HG03342 (cell line): ENCODE data around the gene CETP.
"Not testable (repeated sequence)": the region's sequence is repeated elsewhere in the genome, so short reads cannot be mapped to it uniquely, and the experiment has no call there.

Source experiments
- ATAC-seq: cut with Tn5 transposase; IDR thresholded peaks from one replicate; pipeline ENCODE4 v1.9.1; 2021; ENCODE audit warnings: mild to moderate bottlenecking, moderate library complexity; ENCODE audit not compliant: unreplicated experiment

CETP gene

GRCh38 chr16:56995136-56995805 lies 33.5 kb downstream of the CETP start:
- ATAC-seq, result no peak

DNA sequence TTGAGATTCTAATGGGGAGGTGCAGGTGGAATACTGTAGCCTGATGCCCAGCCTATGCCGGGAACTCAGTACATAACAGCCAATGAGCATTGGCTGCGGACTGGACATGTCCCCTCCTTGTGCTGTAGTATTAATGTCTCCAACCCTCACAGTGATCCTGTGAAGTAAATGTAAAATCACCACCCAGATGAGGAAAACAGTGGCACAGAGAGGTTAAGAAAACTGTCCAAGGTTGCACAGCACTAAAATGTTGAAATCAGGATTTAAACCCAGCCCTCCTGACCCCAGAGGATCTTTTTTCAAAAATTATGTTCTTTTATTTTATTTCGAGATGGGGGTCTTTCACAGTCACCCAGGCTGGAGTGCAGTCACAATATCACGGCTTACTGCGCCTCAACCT lies 35.5 kb downstream of the CETP start:
- no peak for ATAC-seq

DNA sequence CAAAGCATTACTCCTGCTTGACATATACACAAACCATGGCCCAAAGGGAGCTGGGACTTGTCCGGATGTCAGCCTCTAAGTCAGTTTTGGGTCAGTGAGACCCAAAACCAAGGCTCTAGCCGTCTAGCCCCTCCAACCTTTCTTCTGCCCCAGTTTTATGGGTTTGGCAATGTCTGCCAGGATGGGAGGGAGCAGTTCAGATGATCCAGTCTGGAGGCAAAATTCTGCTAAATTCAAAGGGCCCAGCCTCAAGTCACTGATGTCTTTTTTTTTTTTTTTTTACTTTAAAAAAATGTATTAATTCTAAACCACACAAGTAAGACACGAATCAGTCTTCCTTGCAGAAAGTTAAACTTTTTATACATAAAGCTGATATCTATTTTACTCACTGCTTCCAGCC lies 36.2 kb downstream of the CETP start:
- no peak for ATAC-seq

- ATAC-seq, result no peak
Observed at GRCh38 chr16:56998352-56998751, 36.6 kb downstream of the CETP start.

DNA sequence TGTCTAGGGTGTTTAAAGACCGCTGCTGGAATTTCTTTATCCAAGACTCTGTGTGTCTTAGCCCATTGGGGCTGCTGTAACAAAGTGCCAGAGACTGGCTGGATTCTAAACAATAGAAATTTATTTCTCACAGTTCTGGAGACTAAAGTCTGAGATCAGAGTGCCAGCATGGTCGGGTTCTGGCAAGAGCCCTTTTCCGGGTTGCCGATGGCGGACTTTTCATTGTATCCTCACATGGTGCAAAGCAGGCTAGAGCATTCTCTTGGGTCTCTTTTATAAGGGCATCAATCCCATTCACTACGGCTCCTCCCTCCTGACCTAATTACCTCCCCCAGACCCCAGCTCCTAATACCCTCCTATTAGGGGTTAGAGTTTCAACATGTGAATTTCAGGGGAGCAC lies 37.1 kb downstream of the CETP start:
- ATAC-seq, result no peak

DNA sequence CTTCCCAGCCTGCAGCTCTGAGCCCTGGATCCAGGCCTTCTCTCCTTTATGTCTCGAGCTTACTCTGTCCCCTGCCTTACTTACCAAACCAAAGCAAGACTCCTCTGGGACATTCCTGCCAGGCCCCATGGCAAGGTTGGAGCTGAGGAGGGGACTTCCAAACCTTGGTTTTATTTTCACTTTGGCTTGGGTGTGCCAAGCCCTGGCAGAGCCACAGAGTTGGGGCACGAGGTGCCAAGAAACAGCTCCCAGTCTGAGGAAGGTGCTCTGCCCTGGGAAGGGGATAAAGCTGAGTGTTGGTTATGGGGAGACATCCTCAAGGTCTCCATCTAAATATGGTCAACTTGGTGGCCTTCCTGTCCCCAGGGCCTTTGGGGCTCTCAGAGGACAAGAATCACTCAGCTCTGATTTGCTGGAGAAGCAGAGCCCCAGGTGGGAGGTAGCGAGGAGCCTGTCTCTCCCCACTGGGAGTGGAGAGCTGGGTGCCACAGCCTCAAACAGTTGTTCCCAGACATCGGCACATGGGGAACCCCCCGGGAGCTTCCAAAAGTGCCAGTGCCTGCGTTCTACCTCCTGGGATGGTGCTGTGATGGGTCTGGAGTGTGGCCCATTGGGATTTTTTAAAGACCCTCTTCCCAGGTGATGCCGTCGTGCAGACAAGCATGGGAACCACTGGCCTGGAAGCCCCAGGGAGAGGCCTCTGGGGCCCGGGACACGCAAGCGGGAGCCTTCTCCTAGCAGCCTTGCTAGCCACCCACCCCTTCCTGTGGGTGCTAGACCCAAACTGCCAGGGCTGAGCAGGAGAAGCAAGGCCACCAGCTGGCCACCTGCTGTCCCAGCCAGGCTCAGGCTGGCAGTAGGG lies 37.9 kb downstream of the CETP start:
- no peak for ATAC-seq

- ATAC-seq, result peak; percentile 45
Observed at GRCh38 chr16:57000271-57001025, 38.7 kb downstream of the CETP start.

DNA sequence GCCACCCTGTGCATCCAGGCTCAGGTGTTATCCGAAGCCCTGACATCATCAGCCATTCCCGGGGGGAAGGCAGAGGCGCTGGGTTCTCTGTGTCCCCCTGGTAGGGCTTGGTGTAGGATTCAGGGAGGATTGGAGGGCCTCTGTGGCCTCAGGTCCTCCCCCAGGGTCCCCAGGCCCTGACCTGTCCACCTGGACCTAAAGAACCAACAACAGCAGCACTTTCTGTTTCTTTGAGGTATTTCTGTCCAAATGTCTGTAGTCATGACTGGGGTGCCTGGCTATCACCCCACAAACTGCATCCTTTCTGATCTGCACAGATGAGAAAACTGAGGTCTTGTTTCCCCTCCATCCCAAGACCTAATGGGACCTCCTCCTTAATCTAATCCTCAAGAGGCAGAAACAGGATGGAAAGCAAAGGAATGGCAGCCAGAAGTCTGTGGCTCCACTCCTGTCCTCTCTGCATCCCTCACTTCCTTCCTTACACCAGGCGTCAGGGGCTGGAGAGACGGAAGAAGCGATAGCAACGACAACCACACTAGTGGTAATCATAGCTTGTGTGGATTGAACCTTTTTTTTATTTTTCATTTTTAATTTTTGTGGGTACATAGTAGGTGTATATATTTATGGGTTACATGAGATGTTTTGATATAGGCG lies 39.4 kb downstream of the CETP start:
- ATAC-seq, result no peak

DNA sequence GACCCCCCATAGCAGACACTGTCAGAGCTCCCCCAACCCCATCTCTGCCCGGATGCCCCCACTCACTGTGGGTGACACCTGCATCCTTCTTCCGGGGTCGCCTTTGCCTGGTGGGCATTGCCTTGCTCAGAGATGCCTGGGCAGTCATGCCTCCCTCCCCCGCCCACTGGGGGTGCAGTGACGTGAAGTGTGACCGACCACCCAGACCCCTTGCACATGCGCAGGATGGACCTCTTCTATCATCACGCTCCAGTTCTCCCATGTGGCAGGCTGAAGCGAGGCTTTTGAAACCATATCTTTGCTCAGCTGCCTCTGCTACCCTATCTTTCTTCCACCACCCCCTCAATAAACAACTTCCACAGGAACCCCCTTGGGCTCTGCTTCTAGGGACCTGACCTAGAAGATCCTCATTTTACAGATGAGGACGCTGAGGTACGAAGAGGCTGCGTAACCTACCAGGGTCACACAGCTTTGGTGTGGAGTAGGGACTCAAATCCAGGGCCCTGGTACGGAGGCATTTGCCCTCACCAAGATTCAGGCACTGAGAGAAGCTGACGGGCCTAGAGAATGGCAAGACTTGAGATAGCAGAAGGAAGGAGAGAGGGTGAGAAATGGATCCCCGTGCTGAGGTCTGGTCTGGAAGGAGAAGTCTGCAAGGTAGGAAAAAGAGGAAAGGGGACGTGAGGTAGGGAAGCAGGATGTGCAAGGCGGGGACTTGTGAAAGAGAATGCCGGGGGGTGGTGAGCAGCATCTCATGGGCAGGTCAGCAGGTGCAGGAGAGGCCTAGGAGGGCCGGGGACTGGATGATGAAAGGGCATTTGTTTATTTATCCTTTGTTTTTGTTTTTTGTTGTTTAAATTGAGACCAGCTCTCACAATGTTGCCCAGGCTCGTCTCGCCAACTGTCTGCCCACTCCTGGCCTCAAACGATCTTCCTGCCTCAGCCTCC lies 42.0 kb downstream of the CETP start:
- no peak for ATAC-seq

DNA sequence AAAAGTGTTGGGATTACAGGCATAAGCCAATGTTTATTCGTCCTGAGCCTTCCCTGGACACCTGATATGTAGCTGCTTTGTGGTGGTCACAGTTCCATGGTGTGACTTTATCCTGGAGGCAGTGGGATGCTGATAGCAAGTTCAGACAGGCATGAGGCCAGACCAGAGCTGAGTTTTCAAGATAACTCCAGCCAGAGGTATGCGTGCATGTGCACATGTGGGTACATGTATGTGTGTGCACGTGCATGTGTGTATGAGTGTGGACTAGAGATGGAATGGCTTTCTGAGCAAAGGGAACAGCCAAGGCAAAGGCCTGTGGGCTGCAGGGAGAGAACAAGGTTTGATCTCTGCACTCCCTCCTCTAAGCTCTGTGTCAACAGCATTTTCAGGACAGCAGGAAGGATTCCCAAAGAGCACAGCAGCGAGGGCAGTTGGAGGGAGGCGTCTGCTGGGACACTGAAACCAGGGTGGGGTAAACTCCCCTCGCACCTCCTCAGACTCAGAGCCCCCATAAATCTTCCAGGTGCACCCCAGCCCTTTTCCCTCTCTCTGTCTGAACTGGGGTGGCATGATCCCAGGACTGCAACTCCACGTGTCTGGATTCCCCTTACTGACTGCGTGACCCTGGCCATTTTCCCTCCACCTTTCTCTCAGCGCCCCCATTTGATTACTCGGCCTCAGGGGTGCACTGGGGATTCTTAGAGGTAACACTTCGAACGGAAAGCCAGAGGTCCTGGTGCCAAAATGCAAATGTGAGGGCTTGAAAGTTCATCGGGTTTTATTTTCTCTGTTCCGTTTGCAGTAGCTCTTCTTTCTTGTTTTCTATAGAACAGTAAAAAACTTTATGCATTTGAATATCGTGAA lies 42.9 kb downstream of the CETP start:
- ATAC-seq, result no peak

DNA sequence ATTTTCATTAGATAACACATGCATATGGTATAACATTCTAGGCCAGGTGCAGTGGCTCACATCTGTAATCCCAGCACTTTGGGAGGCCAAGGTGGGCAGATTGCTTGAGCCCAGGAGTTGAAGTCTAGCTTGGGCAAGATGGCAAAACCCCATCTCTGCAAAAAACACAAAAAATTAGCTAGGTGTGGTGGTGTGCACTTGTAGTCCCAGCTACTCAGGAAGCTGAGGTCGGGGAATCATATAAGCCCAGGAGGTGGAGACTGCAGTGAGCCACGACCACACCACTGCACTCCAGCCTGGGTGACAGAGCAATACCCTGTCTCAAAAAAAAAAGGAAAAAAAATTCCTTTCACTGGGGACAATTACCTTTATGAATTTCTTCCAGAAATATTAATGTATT lies 43.8 kb downstream of the CETP start:
- not testable (repeated sequence) for ATAC-seq

DNA sequence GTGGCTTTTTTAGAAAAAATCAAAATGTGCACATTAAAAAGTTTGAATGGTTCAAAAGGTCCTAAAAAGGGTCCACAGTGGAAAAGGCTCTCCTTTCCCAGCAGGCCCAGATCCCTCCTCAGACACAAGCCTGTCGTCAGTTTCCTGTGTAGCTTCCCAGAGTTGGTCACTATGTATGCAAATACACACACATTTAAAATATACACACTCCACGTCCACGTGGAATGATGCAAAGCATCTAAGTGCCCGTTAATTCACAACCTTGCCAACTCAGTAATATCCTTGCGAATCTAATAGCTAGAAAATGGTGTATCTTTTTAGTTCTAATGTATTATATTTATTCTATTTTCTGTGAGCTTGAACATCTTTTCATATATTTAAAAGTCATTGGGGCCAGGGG lies 45.3 kb downstream of the CETP start:
- ATAC-seq, result no peak

DNA sequence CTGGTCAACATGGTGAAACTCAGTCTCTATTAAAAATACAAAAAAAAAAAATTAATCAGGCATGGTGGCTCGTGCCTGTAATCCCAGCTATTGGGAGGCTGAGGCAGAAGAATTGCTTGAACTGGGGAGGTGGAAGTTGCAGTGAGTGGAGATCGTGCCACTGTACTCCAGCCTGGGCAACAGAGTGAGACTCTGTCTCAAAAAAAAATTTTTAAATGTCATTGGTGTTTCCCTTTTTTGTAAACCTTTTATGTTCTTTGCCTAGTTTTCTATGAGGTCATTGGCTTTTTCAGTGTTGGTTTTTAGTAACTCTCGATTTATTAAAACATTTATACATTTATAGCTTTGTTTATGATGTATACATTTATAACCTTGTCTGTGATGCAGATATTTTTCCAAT lies 45.8 kb downstream of the CETP start:
- ATAC-seq, result no peak

DNA sequence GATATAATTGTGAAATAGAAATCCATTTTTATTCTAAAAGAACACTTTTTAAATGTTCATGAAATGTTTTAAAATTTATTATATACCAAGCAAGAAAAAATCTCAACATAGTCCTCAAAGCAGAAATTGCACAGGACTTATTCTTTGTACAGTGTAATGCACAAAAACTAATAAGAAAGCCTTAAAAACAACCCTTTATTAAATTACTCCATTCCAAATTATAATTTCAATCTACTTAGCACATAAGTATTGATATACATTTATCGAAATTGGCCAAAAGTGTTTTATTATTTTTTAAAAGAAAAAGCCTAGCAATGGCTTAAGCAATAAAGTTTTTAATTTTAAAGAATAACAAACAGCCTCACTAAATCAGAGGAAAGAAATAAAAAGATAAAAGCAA lies 46.7 kb downstream of the CETP start:
- no peak for ATAC-seq

GRCh38 chr16:57009643-57010170 lies 48.0 kb downstream of the CETP start:
- ATAC-seq, result no peak

GRCh38 chr16:57012353-57012752 lies 50.6 kb downstream of the CETP start:
- no peak for ATAC-seq

- no peak for ATAC-seq
Observed at GRCh38 chr16:57013229-57013628, 51.5 kb downstream of the CETP start.

DNA sequence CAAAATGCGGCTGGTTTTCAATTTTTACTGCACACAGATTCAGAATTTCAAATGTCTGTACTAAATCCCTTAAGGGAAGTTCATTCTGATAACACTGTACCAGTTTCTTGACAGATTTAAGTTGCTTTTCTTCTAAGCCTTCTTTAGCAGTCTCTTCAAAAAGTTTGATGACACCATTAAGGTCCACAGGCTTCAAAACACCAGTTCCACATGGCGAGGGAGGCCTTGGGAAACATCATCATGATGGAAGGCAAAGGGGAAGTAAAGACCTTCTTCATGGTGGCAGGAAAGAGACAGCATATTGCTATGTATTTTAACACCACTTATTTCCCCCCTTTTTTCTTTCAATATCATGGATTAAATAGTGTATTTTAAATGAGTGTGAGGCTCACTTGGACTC lies 52.2 kb downstream of the CETP start:
- no peak for ATAC-seq

- no peak for ATAC-seq
Observed at GRCh38 chr16:57016301-57016700, 54.6 kb downstream of the CETP start.
